GM18502 (cell line): ENCODE data around the gene SLC2A10.

Source experiments
- ATAC-seq: cut with Tn5 transposase; IDR thresholded peaks from one replicate; pipeline ENCODE4 v1.9.1; 2021; ENCODE audit warnings: mild to moderate bottlenecking; ENCODE audit not compliant: unreplicated experiment, poor library complexity

SLC2A10 gene

GRCh38 chr20:46701556-46701955 lies 7.9 kb upstream of the SLC2A10 start:
- no peak for ATAC-seq

- ATAC-seq = no peak
Observed at GRCh38 chr20:46701986-46702385, 7.5 kb upstream of the SLC2A10 start.

- no peak for ATAC-seq
Observed at GRCh38 chr20:46702447-46703203, 6.8 kb upstream of the SLC2A10 start.

- no peak for ATAC-seq
Observed at GRCh38 chr20:46703435-46703834, 6.0 kb upstream of the SLC2A10 start.

- ATAC-seq = no peak
Observed at GRCh38 chr20:46704714-46705377, 4.6 kb upstream of the SLC2A10 start.

- no peak for ATAC-seq
Observed at GRCh38 chr20:46705378-46705729, 4.1 kb upstream of the SLC2A10 start.

GRCh38 chr20:46706242-46706641 lies 3.2 kb upstream of the SLC2A10 start:
- ATAC-seq = no peak

- no peak for ATAC-seq
Observed at GRCh38 chr20:46708172-46708860, 1.1 kb upstream of the SLC2A10 start.

GRCh38 chr20:46709055-46709458 lies 392 bp upstream of the SLC2A10 start:
- no peak for ATAC-seq

GRCh38 chr20:46710153-46710913 lies 884 bp downstream of the SLC2A10 start:
- no peak for ATAC-seq

- ATAC-seq = no peak
Observed at GRCh38 chr20:46712056-46712636, 2.7 kb downstream of the SLC2A10 start.

- ATAC-seq = no peak
Observed at GRCh38 chr20:46713957-46714834, 4.7 kb downstream of the SLC2A10 start.

GRCh38 chr20:46715292-46715756 lies 5.9 kb downstream of the SLC2A10 start:
- ATAC-seq = no peak

- ATAC-seq = no peak
Observed at GRCh38 chr20:46717818-46718541, 8.5 kb downstream of the SLC2A10 start.

GRCh38 chr20:46720019-46720418 lies 10.6 kb downstream of the SLC2A10 start:
- ATAC-seq = no peak

GRCh38 chr20:46720776-46721425 lies 11.5 kb downstream of the SLC2A10 start:
- no peak for ATAC-seq

- ATAC-seq = no peak
Observed at GRCh38 chr20:46721476-46721875, 12.0 kb downstream of the SLC2A10 start.

GRCh38 chr20:46722450-46722849 lies 13.0 kb downstream of the SLC2A10 start:
- ATAC-seq = no peak
